Measurements from ENCODE around the gene KCNJ14. TPM values are rescaled to one million over a fixed set of nuclear protein-coding genes. Genes with fewer than 3 reads are reported as not detected.

KCNJ14 gene
- total RNA-seq, 4 donors from 2014 or later, result 0.88 to 2.0 (median 1.8) TPM

DNA sequence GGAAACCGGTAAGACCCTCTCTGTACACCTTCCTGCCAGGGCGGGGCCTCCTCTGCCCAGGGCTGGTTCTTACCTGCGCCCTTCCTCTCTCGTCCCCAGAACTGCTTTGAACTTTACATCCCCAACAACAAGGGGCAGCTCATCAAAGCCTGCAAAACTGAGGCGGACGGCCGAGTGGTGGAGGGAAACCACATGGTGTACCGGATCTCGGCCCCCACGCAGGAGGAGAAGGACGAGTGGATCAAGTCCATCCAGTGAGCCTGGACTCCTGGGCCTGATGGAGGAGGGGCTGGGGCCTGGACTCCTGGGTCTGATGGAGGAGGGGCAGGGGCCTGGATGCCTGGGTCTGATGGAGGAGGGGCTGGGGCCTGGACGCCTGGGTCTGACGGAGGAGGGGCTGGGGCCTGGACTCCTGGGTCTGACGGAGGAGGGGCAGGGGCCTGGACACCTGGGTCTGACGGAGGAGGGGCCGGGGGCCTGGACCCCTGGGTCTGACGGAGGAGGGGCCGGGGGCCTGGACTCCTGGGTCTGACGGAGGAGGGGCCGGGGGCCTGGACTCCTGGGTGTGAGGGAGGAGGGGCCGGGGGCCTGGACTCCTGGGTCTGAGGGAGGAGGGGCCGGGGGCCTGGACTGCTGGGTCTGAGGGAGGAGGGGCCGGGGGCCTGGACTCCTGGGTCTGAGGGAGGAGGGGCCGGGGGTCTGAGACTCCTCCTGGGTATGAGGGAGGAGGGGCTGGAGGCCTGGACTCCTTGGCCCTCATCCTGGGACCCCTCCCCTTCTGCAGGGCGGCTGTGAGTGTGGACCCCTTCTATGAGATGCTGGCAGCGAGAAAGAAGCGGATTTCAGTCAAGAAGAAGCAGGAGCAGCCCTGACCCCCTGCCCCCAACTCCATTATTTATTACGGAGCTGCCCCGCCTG is 23.2 kb downstream of the KCNJ14 start:
- Histone ChIP-seq H3K27me3 (no peaks in the 10 kb centered on the region), H3K4me1 (peaks cover 0 to 15% (median 3%) of the 10 kb centered on the region in 4 donors), H3K36me3 (peaks cover 0 to 60% (median 0%) of the 10 kb centered on the region in 3 donors), H3K9me3 (no peaks in the 10 kb centered on the region), H3K4me3 (no peak overlapping the region), H3K27ac (no peak overlapping the region)
- TF ChIP-seq, protein P1, sequence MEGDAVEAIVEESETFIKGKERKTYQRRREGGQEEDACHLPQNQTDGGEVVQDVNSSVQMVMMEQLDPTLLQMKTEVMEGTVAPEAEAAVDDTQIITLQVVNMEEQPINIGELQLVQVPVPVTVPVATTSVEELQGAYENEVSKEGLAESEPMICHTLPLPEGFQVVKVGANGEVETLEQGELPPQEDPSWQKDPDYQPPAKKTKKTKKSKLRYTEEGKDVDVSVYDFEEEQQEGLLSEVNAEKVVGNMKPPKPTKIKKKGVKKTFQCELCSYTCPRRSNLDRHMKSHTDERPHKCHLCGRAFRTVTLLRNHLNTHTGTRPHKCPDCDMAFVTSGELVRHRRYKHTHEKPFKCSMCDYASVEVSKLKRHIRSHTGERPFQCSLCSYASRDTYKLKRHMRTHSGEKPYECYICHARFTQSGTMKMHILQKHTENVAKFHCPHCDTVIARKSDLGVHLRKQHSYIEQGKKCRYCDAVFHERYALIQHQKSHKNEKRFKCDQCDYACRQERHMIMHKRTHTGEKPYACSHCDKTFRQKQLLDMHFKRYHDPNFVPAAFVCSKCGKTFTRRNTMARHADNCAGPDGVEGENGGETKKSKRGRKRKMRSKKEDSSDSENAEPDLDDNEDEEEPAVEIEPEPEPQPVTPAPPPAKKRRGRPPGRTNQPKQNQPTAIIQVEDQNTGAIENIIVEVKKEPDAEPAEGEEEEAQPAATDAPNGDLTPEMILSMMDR (IDR thresholded peaks at IDR 0.05), result no peak
- TF ChIP-seq POLR2A (IDR thresholded peaks at IDR 0.05), result no peak
- no peak for DNase-seq

DNA sequence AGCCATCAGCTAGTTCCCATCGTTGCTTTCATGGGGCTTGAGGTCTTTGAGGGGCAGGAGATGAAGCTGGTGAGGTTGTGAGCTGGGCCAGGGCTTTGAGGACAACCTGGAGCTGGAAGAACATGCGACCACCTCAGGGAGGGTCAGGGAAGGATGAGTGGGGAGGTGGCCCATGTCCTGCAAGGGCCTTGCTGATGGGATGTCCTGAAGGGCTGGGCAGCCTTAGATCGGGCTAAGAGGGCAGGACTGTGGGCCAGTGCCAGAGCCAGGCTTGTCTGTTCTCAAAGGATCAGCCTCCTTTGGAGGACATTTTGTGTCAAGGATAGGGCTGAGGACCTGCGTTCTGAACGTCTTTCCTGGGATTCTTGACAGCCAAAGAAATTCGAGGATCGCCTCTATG is 24.3 kb downstream of the KCNJ14 start:
- Histone ChIP-seq H3K4me3 (no peak overlapping the region), H3K27me3 (no peaks in the 10 kb centered on the region), H3K27ac (peak overlapping the region in 1 of 4 donors; percentile 84), H3K4me1 (peaks cover 0 to 15% (median 3%) of the 10 kb centered on the region in 4 donors), H3K36me3 (peaks cover 0 to 50% (median 0%) of the 10 kb centered on the region in 3 donors), H3K9me3 (no peaks in the 10 kb centered on the region)
- DNase-seq, result peak in 1 of 3 donors; percentile 51
- TF ChIP-seq POLR2A (IDR thresholded peaks at IDR 0.05), result no peak
- TF ChIP-seq, protein P1 (IDR thresholded peaks at IDR 0.05), result no peak

DNA sequence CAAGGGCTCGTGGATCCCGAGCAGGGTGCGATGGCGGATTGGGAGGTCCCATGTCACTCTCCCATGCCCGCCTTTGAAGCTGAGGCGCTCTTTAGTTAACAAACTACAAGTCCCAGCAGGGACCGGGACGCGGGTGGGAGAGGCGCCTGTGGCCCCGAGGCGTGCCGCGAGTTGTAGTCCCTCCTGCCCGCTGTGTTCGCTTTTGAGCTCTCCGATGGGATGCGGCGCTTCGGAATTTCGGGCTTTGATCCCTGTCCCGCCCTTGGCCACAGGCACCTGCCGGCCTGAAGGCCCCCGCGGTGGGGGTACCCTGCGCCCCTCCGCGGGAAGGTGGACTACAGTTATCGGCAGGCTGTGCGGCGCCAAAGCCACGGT is 24.8 kb downstream of the KCNJ14 start:
- Histone ChIP-seq H3K36me3 (peaks cover 0 to 45% (median 0%) of the 10 kb centered on the region in 3 donors), H3K27ac (peak overlapping the region; percentile 44 to 84 (median 62)), H3K27me3 (no peaks in the 10 kb centered on the region), H3K4me3 (peak overlapping the region; percentile 35 to 58 (median 54)), H3K9me3 (no peaks in the 10 kb centered on the region), H3K4me1 (peaks cover 0 to 15% (median 3%) of the 10 kb centered on the region in 4 donors)
- peak; percentile 43 to 70 (median 68) for DNase-seq
- TF ChIP-seq POLR2A (IDR thresholded peaks at IDR 0.05), result no peak
- TF ChIP-seq, protein P1 (IDR thresholded peaks at IDR 0.05), result no peak

DNA sequence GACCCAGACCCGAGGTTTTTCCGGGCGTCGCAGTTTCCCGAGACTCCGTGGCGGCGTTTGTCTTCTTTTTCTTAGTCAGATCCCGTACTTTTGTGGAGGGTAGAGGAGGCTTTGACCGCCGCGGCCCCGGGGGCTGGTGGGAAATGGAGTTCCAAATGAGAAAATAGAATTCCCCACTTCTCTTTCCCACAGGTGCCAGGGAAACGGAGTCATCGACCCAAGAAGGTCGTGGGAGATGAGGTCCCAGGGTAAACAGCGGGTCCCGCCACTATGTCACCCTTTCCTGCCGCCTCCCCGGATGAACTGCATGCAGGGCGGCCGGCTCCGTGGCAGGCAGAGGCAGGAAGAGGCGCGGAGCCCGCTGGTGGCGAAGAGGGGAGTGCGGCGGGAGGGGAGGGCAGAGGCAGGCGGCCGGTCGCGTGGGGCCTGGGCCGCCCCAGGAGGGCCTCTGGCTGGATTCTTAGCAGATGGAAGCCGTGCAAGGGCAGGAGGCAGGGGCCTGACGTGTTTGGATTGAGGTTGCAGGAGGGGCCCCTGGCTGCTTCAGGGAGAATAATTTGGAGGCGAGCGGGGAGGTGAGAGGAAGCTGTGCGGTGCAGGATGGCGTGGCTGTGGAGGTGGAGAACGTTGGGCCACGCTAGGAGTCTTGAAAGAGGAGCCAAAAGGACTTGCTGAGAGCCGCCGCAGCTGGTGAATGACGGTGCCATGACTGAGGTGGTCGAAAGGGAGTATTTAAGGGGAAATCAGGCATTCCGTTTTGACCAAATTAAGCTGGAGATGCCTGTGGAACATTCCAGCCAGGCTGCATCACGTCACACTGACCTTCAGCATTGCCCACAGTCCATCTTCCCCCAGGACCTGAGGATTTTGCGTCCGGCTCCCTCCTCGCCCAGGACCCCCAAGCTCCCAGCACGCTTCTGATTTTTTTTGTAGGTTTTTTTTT is 25.5 kb downstream of the KCNJ14 start:
- Histone ChIP-seq H3K4me3 (peak overlapping the region; percentile 35 to 58 (median 54)), H3K27ac (peak overlapping the region; percentile 44 to 84 (median 62)), H3K36me3 (peaks cover 0 to 38% (median 0%) of the 10 kb centered on the region in 3 donors), H3K4me1 (peaks cover 0 to 15% (median 3%) of the 10 kb centered on the region in 4 donors), H3K9me3 (no peaks in the 10 kb centered on the region), H3K27me3 (no peaks in the 10 kb centered on the region)
- peak; percentile 66 to 74 (median 72) for DNase-seq
- TF ChIP-seq, protein P1 (IDR thresholded peaks at IDR 0.05), result no peak
- TF ChIP-seq POLR2A (IDR thresholded peaks at IDR 0.05), result no peak

All from Peyer's patch (tissue), 4 donors.